HepG2 (cell line): Measurements from ENCODE around the gene KIAA0232. TPM values are rescaled to one million over a fixed set of nuclear protein-coding genes. Genes with fewer than 3 reads are reported as not detected.

ENCODE experiments used
- ATAC-seq: fragments of 200-7000 bp; cut with Tn5 transposase; 3 replicates; pipeline ENCODE4 v1.9.1; 2020; ENCODE audit warnings: mild to moderate bottlenecking, moderate library complexity
- BruUV-seq: library from RNA; stranded (reverse); fragments of 400-500 nt; replicated peaks from 2 replicates; lab custom pipeline; 2021; lab: Mats Ljungman, UMichigan
- CTCF ChIA-PET: fragments of 300-600 bp; formaldehyde crosslinking; extraction: SDS; loops from one replicate; lab custom pipeline; 2021; ENCODE audit warnings: low total read pairs, inconsistent platforms, low intra/inter-chr PET ratio; lab: Yijun Ruan, JAX
- POLR2A ChIA-PET: fragments of 350-600 bp; sonication (Branson Sonifier 250); formaldehyde crosslinking; loops from one replicate; lab custom pipeline; 2020; ENCODE audit warnings: antibody characterized with exemption, inconsistent platforms; lab: Yijun Ruan, JAX
- DNase-seq: peaks from one replicate; pipeline ENCODE4 v3.0.0-alpha.2; 2015; ENCODE audit warnings: low spot score
- FAIRE-seq: peaks from 3 replicates; lab custom pipeline; 2011; peaks lifted over from hg19 to GRCh38; lab: Jason Lieb, UNC
- H2AFZ ChIP-seq: one replicate; pipeline ENCODE4 v1.6.1; 2011; ENCODE audit warnings: low read length, inconsistent platforms
- H3K27ac ChIP-seq: fragments of 300-600 bp; 3 replicates; pipeline ENCODE4 v1.8.0; 2011; ENCODE audit warnings: mixed run types, mild to moderate bottlenecking, mixed read lengths, low read length, inconsistent platforms; ENCODE audit not compliant: insufficient read depth; ENCODE audit errors: extremely low read length
- H3K27me3 ChIP-seq, 2 experiments: fragments of 200-600 bp in 1 of 2; 2 replicates in 1 of 2; 3 replicates in 1 of 2; pipeline versions ENCODE4 v1.6.0 to v1.8.0; 2011; ENCODE audit warnings: low read length in 2 of 2, mild to moderate bottlenecking in 2 of 2, moderate library complexity in 2 of 2, inconsistent platforms in 1 of 2; ENCODE audit not compliant: insufficient read depth in 2 of 2, control insufficient read depth in 1 of 2
- H3K36me3 ChIP-seq, 2 experiments: fragments of 200-600 bp in 1 of 2; replicated peaks in 1 of 2; 2 replicates in 1 of 2; 3 replicates in 1 of 2; pipeline versions ENCODE4 v1.5.1 to v1.8.0; 2011; ENCODE audit warnings: low read length in 2 of 2, inconsistent platforms in 1 of 2; ENCODE audit not compliant: insufficient read depth in 2 of 2, control insufficient read depth in 1 of 2
- H3K4me1 ChIP-seq: 2 replicates; pipeline ENCODE4 v1.5.1; 2012; ENCODE audit warnings: low read length, inconsistent platforms; ENCODE audit not compliant: insufficient read depth
- H3K4me2 ChIP-seq: 2 replicates; pipeline ENCODE4 v1.6.0; 2011; ENCODE audit warnings: low read depth, low read length, inconsistent platforms
- H3K4me3 ChIP-seq, 3 experiments: fragments of 200-600 bp in 1 of 3; sonication (generic), shearing (Covaris generic) in 1 of 3; replicated peaks in 1 of 3; 2 replicates each; pipeline ENCODE4 v1.5.1; 2011 to 2016; ENCODE audit warnings: low read length in 3 of 3, inconsistent platforms in 2 of 3, low read depth in 2 of 3, mild to moderate bottlenecking in 2 of 3, control low read depth in 1 of 3, mixed read lengths in 1 of 3; ENCODE audit not compliant: insufficient read depth in 1 of 3
- H3K79me2 ChIP-seq: one replicate; pipeline ENCODE4 v1.6.1; 2011; ENCODE audit warnings: low read length, inconsistent platforms; ENCODE audit not compliant: insufficient read depth
- H3K9ac ChIP-seq: 2 replicates; pipeline ENCODE4 v1.6.0; 2011; ENCODE audit warnings: mild to moderate bottlenecking, low read depth, low read length, inconsistent platforms; ENCODE audit not compliant: insufficient read depth
- H3K9me3 ChIP-seq: 2 replicates; pipeline ENCODE4 v1.5.1; 2012; ENCODE audit warnings: mild to moderate bottlenecking, low read length
- H4K20me1 ChIP-seq: 2 replicates; pipeline ENCODE4 v1.6.0; 2011; ENCODE audit warnings: inconsistent platforms, mild to moderate bottlenecking, low read length, moderate library complexity; ENCODE audit not compliant: insufficient read depth
- FOXO1 ChIP-seq: sonication (generic); formaldehyde crosslinking; IDR thresholded peaks from 2 replicates; pipeline ENCODE4 v1.4.0; 2020; ENCODE audit warnings: missing genetic modification reagents
- GTF3A ChIP-seq: sonication (generic); formaldehyde crosslinking; conservative IDR thresholded peaks from 2 replicates; pipeline ENCODE4 v1.4.0; 2020; ENCODE audit warnings: mild to moderate bottlenecking, missing genetic modification reagents
- NCOR1 ChIP-seq: fragments of 200-600 bp; sonication (generic); IDR thresholded peaks from 2 replicates; pipeline ENCODE4 v1.7.0; 2017; ENCODE audit warnings: antibody characterized with exemption, low read length, borderline replicate concordance
- ZC3H4 ChIP-seq: sonication (generic); formaldehyde crosslinking; IDR thresholded peaks from 2 replicates; pipeline ENCODE4 v1.4.0; 2020; ENCODE audit warnings: missing genetic modification reagents, borderline replicate concordance
- ZNF33B ChIP-seq: sonication (generic); formaldehyde crosslinking; IDR thresholded peaks from 2 replicates; pipeline ENCODE4 v1.5.1; 2020; ENCODE audit warnings: mild to moderate bottlenecking, missing genetic modification reagents
- ZNF468 ChIP-seq: sonication (generic); formaldehyde crosslinking; IDR thresholded peaks from 2 replicates; pipeline ENCODE4 v1.8.0; 2022; ENCODE audit warnings: mild to moderate bottlenecking, moderate library complexity, missing genetic modification reagents
- ZSCAN29 ChIP-seq: sonication (generic); formaldehyde crosslinking; conservative IDR thresholded peaks from 2 replicates; pipeline ENCODE4 v1.4.0; 2020; ENCODE audit warnings: mild to moderate bottlenecking, missing genetic modification reagents
- WGBS: methylation state at CpG from one replicate; pipeline ENCODE4 v1.1.6; 2017; ENCODE audit warnings: low lambda C conversion rate; 5-methylcytosine and 5-hydroxymethylcytosine counted together
- in situ Hi-C: cut with HindIII; loops from 2 replicates; pipeline ENCODE4 v1.10.0; 2017; ENCODE audit warnings: low pct_unique_long_range_greater_than_20kb; ENCODE audit not compliant: extremely low pct_ligation_motif_present
- intact Hi-C: fragments of 100-400 bp; cut with micrococcal nuclease; formaldehyde crosslinking; loops from one replicate; pipeline ENCODE4 v1.10.0; 2022; ENCODE audit not compliant: unreplicated experiment
- polyA plus RNA-seq, 8 experiments: library from polyadenylated mRNA; depleted of rRNA in 3 of 8; stranded (reverse) in 7 of 8; unstranded in 1 of 8; fragments of >200 nt; fragmentation: Illumina TruSeq in 4 of 8; extraction: Trizol in 4 of 8; gene quantifications; 2 replicates each; pipeline versions ENCODE4 v1.2.1 to v1.2.3, GENCODE V29; 2011 to 2016; ENCODE audit warnings: low read depth in 4 of 8, missing spikeins in 1 of 8, mixed read lengths in 1 of 8; ENCODE audit not compliant: insufficient read depth in 1 of 8
- total RNA-seq, 5 experiments: library from RNA; depleted of rRNA; stranded (reverse); fragments of >200 nt; fragmentation: Illumina TruSeq; extraction: Trizol; gene quantifications; 2 replicates each; pipeline ENCODE4 v1.2.3, GENCODE V29; 2016; ENCODE audit warnings: low read depth in 1 of 5
- TF ChIP-seq, protein P1 (sequence below): IDR thresholded peaks from 2 replicates; pipeline ENCODE4 v1.6.1; 2016; ENCODE audit warnings: missing genetic modification reagents, missing compliant biosample characterization
- TF ChIP-seq, protein P2 (sequence below): sonication (generic); formaldehyde crosslinking; IDR thresholded peaks from 2 replicates; pipeline ENCODE4 v1.5.1; 2020; ENCODE audit warnings: missing genetic modification reagents, mild to moderate bottlenecking, borderline replicate concordance
- TF ChIP-seq, protein P3 (sequence below): sonication (generic); formaldehyde crosslinking; IDR thresholded peaks from 2 replicates; pipeline ENCODE4 v1.4.0; 2020; ENCODE audit warnings: missing genetic modification reagents, borderline replicate concordance
- TF ChIP-seq, protein P4 (sequence below): sonication (generic); formaldehyde crosslinking; IDR thresholded peaks from 2 replicates; pipeline ENCODE4 v1.5.0; 2020; ENCODE audit warnings: missing genetic modification reagents, mild to moderate bottlenecking, borderline replicate concordance
- TF ChIP-seq, protein P5 (sequence below): sonication (generic); formaldehyde crosslinking; IDR thresholded peaks from 2 replicates; pipeline ENCODE4 v1.5.0; 2020; ENCODE audit warnings: mild to moderate bottlenecking, missing genetic modification reagents
- TF ChIP-seq, protein P6 (sequence below): sonication (generic); formaldehyde crosslinking; IDR thresholded peaks from 2 replicates; pipeline ENCODE4 v1.5.1; 2020; ENCODE audit warnings: missing genetic modification reagents, mild to moderate bottlenecking, borderline replicate concordance

Gene KIAA0232
- total and polyA plus RNA-seq, 2 of the 13 experiments (the other 11 are each of a cell fraction or from before 2014, with no cell fraction given), result 7.8 to 17.1 TPM

DNA sequence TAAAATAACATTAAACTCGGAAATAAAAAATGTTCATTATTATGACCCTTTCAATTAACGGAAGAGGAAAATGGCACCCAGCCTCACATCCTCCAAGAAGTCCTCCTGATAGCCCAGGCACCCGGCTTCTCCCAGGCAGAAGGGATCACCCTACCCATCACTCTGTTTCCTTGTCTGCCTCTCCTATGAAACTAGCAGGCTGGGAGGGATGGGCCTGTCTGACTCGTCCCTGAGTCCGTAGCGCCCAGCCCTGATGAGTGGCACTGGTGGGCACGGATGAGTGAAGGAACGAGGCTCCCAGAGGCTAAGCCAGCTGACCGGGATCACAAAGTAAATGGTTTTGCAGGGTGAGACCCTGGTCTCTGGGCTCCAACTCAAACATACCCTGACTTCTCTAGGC lies 28.6 kb upstream of the KIAA0232 start:
- ATAC-seq (no peak), FAIRE-seq (no peak), DNase-seq (no peak)
- H4K20me1 ChIP-seq, result no peaks in the 10 kb centered on the region
- H3K4me1 ChIP-seq, result peaks cover 73% of the 10 kb centered on the region
- H3K79me2 ChIP-seq, result no peaks in the 10 kb centered on the region
- peak overlapping the region; percentile 75 for H3K9ac ChIP-seq
- BruUV-seq, result no TSS peak
- 31% methylated on average over 6 of the region's 9 CpGs for WGBS
- peak overlapping the region; percentile 89 for H3K4me2 ChIP-seq
- POLR2A ChIA-PET, result interaction anchor here (1.1 to 9.9 kb wide), 6 partner anchors 17 to 61 kb away, joined by 3 to 207 read pairs (median 4); no protein-coding TSS in a partner anchor
- H3K9me3 ChIP-seq, result no peaks in the 10 kb centered on the region
- CTCF ChIA-PET, result no interaction called here
- H2AFZ ChIP-seq, result no peak overlapping the region
- no peaks in the 10 kb centered on the region; a peak in 1 of 5 replicates for H3K27me3 ChIP-seq
- peak overlapping the region; percentile 64 to 68 (median 66); a peak in 5 of 6 replicates for H3K4me3 ChIP-seq
- intact Hi-C loops, result loop anchor here (2.0 kb wide), 2 partner anchors 21 to 25 kb away; no protein-coding TSS in a partner anchor
- H3K27ac ChIP-seq, result peak overlapping the region; percentile 83
- no peaks in the 10 kb centered on the region for H3K36me3 ChIP-seq
- in situ Hi-C loops, result no loop called here
- TF ChIP-seq GTF3A (no peak), NCOR1 (no peak), FOXO1 (CRISPR knock-in tag) (no peak), ZNF33B (CRISPR knock-in tag) (no peak), ZNF468 (CRISPR knock-in tag) (no peak), ZSCAN29 (CRISPR knock-in tag) (no peak), ZC3H4 (CRISPR knock-in tag) (peak; percentile 75; the same call in 1 of the 2 replicates)
- TF ChIP-seq, protein P1, sequence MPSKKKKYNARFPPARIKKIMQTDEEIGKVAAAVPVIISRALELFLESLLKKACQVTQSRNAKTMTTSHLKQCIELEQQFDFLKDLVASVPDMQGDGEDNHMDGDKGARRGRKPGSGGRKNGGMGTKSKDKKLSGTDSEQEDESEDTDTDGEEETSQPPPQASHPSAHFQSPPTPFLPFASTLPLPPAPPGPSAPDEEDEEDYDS (CRISPR knock-in tag), result no peak
- TF ChIP-seq, protein P2, sequence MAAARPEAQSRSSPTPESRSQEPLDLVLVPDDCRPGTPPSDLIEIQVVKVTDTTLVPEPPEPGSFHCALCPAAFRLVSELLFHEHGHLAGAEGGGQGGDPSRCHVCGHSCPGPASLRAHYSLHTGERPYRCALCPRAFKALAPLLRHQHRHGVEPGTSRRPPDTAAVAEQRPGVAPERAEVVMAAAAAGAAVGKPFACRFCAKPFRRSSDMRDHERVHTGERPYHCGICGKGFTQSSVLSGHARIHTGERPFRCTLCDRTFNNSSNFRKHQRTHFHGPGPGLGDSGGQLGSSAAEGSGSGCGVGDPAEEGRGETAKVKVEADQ (CRISPR knock-in tag), result no peak
- TF ChIP-seq, protein P3, sequence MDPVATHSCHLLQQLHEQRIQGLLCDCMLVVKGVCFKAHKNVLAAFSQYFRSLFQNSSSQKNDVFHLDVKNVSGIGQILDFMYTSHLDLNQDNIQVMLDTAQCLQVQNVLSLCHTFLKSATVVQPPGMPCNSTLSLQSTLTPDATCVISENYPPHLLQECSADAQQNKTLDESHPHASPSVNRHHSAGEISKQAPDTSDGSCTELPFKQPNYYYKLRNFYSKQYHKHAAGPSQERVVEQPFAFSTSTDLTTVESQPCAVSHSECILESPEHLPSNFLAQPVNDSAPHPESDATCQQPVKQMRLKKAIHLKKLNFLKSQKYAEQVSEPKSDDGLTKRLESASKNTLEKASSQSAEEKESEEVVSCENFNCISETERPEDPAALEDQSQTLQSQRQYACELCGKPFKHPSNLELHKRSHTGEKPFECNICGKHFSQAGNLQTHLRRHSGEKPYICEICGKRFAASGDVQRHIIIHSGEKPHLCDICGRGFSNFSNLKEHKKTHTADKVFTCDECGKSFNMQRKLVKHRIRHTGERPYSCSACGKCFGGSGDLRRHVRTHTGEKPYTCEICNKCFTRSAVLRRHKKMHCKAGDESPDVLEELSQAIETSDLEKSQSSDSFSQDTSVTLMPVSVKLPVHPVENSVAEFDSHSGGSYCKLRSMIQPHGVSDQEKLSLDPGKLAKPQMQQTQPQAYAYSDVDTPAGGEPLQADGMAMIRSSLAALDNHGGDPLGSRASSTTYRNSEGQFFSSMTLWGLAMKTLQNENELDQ (CRISPR knock-in tag), result no peak
- TF ChIP-seq, protein P4, sequence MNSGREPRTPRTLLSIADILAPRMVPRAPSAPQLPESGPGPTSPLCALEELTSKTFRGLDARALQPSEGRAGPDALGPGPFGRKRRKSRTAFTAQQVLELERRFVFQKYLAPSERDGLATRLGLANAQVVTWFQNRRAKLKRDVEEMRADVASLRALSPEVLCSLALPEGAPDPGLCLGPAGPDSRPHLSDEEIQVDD (CRISPR knock-in tag), result no peak
- TF ChIP-seq, protein P5, sequence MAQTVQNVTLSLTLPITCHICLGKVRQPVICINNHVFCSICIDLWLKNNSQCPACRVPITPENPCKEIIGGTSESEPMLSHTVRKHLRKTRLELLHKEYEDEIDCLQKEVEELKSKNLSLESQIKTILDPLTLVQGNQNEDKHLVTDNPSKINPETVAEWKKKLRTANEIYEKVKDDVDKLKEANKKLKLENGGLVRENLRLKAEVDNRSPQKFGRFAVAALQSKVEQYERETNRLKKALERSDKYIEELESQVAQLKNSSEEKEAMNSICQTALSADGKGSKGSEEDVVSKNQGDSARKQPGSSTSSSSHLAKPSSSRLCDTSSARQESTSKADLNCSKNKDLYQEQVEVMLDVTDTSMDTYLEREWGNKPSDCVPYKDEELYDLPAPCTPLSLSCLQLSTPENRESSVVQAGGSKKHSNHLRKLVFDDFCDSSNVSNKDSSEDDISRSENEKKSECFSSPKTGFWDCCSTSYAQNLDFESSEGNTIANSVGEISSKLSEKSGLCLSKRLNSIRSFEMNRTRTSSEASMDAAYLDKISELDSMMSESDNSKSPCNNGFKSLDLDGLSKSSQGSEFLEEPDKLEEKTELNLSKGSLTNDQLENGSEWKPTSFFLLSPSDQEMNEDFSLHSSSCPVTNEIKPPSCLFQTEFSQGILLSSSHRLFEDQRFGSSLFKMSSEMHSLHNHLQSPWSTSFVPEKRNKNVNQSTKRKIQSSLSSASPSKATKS (CRISPR knock-in tag), result no peak
- TF ChIP-seq, protein P6, sequence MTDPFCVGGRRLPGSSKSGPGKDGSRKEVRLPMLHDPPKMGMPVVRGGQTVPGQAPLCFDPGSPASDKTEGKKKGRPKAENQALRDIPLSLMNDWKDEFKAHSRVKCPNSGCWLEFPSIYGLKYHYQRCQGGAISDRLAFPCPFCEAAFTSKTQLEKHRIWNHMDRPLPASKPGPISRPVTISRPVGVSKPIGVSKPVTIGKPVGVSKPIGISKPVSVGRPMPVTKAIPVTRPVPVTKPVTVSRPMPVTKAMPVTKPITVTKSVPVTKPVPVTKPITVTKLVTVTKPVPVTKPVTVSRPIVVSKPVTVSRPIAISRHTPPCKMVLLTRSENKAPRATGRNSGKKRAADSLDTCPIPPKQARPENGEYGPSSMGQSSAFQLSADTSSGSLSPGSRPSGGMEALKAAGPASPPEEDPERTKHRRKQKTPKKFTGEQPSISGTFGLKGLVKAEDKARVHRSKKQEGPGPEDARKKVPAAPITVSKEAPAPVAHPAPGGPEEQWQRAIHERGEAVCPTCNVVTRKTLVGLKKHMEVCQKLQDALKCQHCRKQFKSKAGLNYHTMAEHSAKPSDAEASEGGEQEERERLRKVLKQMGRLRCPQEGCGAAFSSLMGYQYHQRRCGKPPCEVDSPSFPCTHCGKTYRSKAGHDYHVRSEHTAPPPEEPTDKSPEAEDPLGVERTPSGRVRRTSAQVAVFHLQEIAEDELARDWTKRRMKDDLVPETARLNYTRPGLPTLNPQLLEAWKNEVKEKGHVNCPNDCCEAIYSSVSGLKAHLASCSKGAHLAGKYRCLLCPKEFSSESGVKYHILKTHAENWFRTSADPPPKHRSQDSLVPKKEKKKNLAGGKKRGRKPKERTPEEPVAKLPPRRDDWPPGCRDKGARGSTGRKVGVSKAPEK (CRISPR knock-in tag), result no peak
